ENCODE data around the gene ATP10B.

DNA sequence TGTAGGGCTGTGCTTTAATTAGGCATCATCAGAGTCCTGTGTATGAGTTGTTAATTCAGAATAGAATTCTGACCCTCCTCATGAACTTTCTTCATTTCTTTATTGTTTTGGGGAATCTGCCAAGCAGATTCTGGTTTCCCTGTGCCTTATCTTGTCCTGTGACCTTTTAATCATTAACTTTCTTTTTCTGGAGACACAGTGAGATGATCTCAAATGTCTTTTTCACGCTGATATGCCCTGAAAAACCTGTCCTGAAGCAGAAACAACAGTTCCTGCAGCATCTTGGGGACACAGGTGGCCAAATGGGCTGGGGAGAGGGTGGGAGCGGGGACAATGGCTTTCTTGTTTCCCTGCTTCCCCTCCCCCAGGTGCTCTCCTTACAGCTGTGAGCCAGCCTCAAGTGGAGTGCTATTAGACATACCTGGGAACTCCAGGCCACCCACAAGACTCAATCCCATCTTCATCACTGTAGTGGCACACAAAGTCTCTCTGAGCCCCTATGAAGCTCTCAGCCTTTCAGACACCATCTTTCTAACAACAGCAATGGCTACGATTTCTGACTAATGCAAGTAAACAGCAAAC is 213.8 kb downstream of the ATP10B start:
- TF ChIP-seq TEAD4 (CRISPR knock-in tag; IDR thresholded peaks at IDR 0.05) (no peak), SP1 (CRISPR knock-in tag; conservative IDR thresholded peaks at IDR 0.05) (no peak), KAT7 (CRISPR knock-in tag; IDR thresholded peaks at IDR 0.05; ENCODE audit: borderline replicate concordance) (no peak), CREB1 (CRISPR knock-in tag; IDR thresholded peaks at IDR 0.05) (no peak), MYBL2 (CRISPR knock-in tag; IDR thresholded peaks at IDR 0.05) (no peak), TCF7 (CRISPR knock-in tag; IDR thresholded peaks at IDR 0.05; ENCODE audit: low read depth) (no peak), NFE2L1 (CRISPR knock-in tag; IDR thresholded peaks at IDR 0.05) (no peak)
- TF ChIP-seq, protein P1, sequence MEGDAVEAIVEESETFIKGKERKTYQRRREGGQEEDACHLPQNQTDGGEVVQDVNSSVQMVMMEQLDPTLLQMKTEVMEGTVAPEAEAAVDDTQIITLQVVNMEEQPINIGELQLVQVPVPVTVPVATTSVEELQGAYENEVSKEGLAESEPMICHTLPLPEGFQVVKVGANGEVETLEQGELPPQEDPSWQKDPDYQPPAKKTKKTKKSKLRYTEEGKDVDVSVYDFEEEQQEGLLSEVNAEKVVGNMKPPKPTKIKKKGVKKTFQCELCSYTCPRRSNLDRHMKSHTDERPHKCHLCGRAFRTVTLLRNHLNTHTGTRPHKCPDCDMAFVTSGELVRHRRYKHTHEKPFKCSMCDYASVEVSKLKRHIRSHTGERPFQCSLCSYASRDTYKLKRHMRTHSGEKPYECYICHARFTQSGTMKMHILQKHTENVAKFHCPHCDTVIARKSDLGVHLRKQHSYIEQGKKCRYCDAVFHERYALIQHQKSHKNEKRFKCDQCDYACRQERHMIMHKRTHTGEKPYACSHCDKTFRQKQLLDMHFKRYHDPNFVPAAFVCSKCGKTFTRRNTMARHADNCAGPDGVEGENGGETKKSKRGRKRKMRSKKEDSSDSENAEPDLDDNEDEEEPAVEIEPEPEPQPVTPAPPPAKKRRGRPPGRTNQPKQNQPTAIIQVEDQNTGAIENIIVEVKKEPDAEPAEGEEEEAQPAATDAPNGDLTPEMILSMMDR (IDR thresholded peaks at IDR 0.05), result no peak
- TF ChIP-seq, protein P2, sequence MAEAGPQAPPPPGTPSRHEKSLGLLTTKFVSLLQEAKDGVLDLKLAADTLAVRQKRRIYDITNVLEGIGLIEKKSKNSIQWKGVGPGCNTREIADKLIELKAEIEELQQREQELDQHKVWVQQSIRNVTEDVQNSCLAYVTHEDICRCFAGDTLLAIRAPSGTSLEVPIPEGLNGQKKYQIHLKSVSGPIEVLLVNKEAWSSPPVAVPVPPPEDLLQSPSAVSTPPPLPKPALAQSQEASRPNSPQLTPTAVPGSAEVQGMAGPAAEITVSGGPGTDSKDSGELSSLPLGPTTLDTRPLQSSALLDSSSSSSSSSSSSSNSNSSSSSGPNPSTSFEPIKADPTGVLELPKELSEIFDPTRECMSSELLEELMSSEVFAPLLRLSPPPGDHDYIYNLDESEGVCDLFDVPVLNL (CRISPR knock-in tag; IDR thresholded peaks at IDR 0.05; ENCODE audit: borderline replicate concordance, low read depth), result no peak
- TF ChIP-seq, protein P3, sequence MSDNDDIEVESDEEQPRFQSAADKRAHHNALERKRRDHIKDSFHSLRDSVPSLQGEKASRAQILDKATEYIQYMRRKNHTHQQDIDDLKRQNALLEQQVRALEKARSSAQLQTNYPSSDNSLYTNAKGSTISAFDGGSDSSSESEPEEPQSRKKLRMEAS (CRISPR knock-in tag; IDR thresholded peaks at IDR 0.05), result no peak
- TF ChIP-seq, protein P4, sequence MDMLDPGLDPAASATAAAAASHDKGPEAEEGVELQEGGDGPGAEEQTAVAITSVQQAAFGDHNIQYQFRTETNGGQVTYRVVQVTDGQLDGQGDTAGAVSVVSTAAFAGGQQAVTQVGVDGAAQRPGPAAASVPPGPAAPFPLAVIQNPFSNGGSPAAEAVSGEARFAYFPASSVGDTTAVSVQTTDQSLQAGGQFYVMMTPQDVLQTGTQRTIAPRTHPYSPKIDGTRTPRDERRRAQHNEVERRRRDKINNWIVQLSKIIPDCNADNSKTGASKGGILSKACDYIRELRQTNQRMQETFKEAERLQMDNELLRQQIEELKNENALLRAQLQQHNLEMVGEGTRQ (CRISPR knock-in tag; IDR thresholded peaks at IDR 0.05), result no peak
- TF ChIP-seq, protein P5, sequence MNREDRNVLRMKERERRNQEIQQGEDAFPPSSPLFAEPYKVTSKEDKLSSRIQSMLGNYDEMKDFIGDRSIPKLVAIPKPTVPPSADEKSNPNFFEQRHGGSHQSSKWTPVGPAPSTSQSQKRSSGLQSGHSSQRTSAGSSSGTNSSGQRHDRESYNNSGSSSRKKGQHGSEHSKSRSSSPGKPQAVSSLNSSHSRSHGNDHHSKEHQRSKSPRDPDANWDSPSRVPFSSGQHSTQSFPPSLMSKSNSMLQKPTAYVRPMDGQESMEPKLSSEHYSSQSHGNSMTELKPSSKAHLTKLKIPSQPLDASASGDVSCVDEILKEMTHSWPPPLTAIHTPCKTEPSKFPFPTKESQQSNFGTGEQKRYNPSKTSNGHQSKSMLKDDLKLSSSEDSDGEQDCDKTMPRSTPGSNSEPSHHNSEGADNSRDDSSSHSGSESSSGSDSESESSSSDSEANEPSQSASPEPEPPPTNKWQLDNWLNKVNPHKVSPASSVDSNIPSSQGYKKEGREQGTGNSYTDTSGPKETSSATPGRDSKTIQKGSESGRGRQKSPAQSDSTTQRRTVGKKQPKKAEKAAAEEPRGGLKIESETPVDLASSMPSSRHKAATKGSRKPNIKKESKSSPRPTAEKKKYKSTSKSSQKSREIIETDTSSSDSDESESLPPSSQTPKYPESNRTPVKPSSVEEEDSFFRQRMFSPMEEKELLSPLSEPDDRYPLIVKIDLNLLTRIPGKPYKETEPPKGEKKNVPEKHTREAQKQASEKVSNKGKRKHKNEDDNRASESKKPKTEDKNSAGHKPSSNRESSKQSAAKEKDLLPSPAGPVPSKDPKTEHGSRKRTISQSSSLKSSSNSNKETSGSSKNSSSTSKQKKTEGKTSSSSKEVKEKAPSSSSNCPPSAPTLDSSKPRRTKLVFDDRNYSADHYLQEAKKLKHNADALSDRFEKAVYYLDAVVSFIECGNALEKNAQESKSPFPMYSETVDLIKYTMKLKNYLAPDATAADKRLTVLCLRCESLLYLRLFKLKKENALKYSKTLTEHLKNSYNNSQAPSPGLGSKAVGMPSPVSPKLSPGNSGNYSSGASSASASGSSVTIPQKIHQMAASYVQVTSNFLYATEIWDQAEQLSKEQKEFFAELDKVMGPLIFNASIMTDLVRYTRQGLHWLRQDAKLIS (CRISPR knock-in tag; IDR thresholded peaks at IDR 0.05; ENCODE audit: borderline replicate concordance), result no peak
- TF ChIP-seq, protein P6, sequence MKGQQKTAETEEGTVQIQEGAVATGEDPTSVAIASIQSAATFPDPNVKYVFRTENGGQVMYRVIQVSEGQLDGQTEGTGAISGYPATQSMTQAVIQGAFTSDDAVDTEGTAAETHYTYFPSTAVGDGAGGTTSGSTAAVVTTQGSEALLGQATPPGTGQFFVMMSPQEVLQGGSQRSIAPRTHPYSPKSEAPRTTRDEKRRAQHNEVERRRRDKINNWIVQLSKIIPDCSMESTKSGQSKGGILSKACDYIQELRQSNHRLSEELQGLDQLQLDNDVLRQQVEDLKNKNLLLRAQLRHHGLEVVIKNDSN (CRISPR knock-in tag; IDR thresholded peaks at IDR 0.05), result no peak
- TF ChIP-seq, protein P7, sequence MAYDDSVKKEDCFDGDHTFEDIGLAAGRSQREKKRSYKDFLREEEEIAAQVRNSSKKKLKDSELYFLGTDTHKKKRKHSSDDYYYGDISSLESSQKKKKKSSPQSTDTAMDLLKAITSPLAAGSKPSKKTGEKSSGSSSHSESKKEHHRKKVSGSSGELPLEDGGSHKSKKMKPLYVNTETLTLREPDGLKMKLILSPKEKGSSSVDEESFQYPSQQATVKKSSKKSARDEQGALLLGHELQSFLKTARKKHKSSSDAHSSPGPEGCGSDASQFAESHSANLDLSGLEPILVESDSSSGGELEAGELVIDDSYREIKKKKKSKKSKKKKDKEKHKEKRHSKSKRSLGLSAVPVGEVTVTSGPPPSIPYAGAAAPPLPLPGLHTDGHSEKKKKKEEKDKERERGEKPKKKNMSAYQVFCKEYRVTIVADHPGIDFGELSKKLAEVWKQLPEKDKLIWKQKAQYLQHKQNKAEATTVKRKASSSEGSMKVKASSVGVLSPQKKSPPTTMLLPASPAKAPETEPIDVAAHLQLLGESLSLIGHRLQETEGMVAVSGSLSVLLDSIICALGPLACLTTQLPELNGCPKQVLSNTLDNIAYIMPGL (CRISPR knock-in tag; IDR thresholded peaks at IDR 0.05), result no peak

All from WTC11 (cell line).